Measurements from ENCODE around the gene TRABD2A. TPM values are rescaled to one million over a fixed set of nuclear protein-coding genes. Genes with fewer than 3 reads are reported as not detected.

The TRABD2A gene
- total RNA-seq, 1 experiment from 2014 or later: 0.68 TPM

DNA sequence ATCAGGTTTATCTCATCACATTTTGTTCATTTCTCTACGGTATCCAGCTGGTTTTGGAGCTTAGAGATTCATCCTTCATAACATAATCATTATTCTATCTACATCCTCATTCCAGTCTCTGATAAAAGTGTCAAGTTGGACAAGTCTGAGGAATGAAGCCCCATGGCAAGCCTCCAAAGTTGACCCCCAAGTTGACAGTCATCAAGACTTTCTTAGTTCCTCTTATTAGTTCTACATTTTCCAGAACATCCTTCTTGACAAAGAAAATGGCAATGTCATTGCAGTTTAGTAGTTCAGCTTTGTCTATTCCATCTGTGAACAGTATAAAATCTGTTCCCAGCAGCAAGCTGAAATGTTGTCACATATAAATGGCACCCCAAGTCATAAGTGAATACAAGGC is 20.1 kb upstream of the TRABD2A start:
- Mint-ChIP-seq H3K27me3 (ENCODE audit: unreplicated experiment) (no peaks in the 10 kb centered on the region), H3K27ac (ENCODE audit: unreplicated experiment) (no peak overlapping the region), H3K36me3 (ENCODE audit: insufficient read depth, unreplicated experiment) (peaks cover 16% of the 10 kb centered on the region), H3K4me1 (ENCODE audit: low read depth, unreplicated experiment) (peaks cover 19% of the 10 kb centered on the region), H3K4me3 (ENCODE audit: low read depth, unreplicated experiment) (no peak overlapping the region), H3K9me3 (ENCODE audit: low read depth, unreplicated experiment) (no peaks in the 10 kb centered on the region)
- CTCF ChIA-PET: no interaction called here
- TF ChIP-seq, protein P1, sequence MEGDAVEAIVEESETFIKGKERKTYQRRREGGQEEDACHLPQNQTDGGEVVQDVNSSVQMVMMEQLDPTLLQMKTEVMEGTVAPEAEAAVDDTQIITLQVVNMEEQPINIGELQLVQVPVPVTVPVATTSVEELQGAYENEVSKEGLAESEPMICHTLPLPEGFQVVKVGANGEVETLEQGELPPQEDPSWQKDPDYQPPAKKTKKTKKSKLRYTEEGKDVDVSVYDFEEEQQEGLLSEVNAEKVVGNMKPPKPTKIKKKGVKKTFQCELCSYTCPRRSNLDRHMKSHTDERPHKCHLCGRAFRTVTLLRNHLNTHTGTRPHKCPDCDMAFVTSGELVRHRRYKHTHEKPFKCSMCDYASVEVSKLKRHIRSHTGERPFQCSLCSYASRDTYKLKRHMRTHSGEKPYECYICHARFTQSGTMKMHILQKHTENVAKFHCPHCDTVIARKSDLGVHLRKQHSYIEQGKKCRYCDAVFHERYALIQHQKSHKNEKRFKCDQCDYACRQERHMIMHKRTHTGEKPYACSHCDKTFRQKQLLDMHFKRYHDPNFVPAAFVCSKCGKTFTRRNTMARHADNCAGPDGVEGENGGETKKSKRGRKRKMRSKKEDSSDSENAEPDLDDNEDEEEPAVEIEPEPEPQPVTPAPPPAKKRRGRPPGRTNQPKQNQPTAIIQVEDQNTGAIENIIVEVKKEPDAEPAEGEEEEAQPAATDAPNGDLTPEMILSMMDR (IDR thresholded peaks at IDR 0.05; ENCODE audit: unreplicated experiment): no peak
- no TSS peak for BruUV-seq (replicated peaks)
- no peak for DNase-seq
- intact Hi-C loops (cut with micrococcal nuclease; ENCODE audit: unreplicated experiment): no loop called here

DNA sequence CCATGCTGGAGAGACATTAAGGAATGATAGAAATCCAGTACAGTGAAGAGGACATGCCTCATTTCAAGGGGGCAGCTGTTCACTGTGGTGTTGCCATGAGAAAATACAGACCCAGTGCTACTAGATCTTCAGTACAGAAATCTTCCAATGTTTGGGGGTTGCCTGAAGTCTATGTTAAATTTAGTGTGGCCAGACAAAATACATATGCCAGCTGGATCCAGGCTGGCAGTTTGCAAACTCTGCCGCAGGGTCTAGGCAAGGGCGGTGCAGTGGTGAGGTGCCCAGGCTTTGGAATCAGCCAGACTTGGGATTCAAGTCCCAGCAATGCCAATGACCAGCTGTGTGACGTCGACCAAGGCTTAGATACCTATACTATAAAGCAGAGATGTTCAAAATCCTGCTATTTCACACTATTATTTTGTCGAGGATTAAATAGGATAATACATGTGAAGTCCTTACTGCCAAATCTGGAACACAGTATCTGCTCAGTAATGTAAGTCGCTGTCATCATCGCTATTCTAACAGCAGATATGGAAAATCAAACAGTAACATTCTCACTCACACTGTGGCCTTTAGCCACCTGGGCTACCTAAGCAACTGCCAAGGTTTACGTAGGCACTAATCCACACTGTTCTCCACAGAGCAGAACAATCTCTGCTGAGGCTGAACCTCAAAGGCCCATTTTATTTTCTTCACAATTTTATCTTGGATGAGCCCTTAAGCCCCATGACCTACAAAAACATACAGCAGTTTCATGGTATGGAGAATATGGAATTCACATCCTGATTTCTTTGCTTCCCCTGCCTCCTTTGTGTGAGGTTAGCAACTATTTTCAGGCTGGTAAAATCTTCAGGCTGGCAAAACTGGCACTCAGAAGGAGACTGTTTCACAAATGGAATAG is 18.7 kb upstream of the TRABD2A start:
- H3K4me1 Mint-ChIP-seq (ENCODE audit: low read depth, unreplicated experiment): peaks cover 19% of the 10 kb centered on the region
- TF ChIP-seq, protein P1 (IDR thresholded peaks at IDR 0.05; ENCODE audit: unreplicated experiment): no peak
- BruUV-seq (replicated peaks): no TSS peak
- H3K27me3 Mint-ChIP-seq (ENCODE audit: unreplicated experiment): no peaks in the 10 kb centered on the region
- no peak overlapping the region for H3K4me3 Mint-ChIP-seq (ENCODE audit: low read depth, unreplicated experiment)
- intact Hi-C loops (cut with micrococcal nuclease; ENCODE audit: unreplicated experiment): no loop called here
- no peak for DNase-seq
- H3K9me3 Mint-ChIP-seq (ENCODE audit: low read depth, unreplicated experiment): no peaks in the 10 kb centered on the region
- peaks cover 2% of the 10 kb centered on the region for H3K36me3 Mint-ChIP-seq (ENCODE audit: insufficient read depth, unreplicated experiment)
- CTCF ChIA-PET: no interaction called here
- H3K27ac Mint-ChIP-seq (ENCODE audit: unreplicated experiment): no peak overlapping the region

DNA sequence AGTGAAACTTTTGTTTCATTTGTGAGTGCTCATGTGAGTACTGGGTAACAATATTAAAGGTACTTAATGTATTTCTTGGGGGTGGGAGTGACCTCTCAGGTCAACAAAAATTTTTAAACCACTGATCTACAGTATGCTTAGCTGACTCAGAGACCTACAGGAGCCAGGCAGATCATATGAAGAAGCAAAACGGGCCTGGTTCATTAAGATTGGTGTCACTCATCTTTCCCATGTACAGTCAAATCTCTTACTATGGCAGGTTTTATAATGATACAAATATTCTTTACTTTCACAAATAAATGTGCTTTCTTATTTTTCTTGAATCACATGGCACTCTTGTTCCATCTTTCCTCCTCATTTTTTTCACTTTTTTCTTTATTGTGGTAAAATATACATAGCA is 16.9 kb upstream of the TRABD2A start:
- H3K4me1 Mint-ChIP-seq (ENCODE audit: low read depth, unreplicated experiment): peaks cover 19% of the 10 kb centered on the region

DNA sequence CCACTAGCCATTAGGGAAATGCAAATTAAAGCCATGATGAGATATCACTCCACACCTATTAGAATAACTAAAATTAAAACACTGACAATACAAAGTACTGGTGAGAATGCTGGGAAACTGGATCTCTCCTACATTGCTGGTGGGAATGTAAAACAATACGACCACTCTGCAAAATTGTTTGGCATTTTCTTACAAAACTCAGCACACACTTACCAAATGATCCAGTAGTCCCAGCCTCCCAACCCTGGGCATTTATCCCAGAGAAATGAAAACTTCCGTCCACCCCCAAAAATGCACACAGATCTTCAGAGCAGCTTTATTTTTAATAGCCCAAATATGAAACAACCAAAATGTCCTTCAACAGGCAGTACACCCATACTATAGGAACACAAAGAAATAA is 15.7 kb upstream of the TRABD2A start:
- H3K27me3 Mint-ChIP-seq (ENCODE audit: unreplicated experiment): no peaks in the 10 kb centered on the region
- no peak overlapping the region for H3K27ac Mint-ChIP-seq (ENCODE audit: unreplicated experiment)
- no peak for DNase-seq
- H3K9me3 Mint-ChIP-seq (ENCODE audit: low read depth, unreplicated experiment): no peaks in the 10 kb centered on the region
- CTCF ChIA-PET: no interaction called here
- no TSS peak for BruUV-seq (replicated peaks)
- H3K4me3 Mint-ChIP-seq (ENCODE audit: low read depth, unreplicated experiment): no peak overlapping the region
- TF ChIP-seq, protein P1 (IDR thresholded peaks at IDR 0.05; ENCODE audit: unreplicated experiment): no peak
- H3K4me1 Mint-ChIP-seq (ENCODE audit: low read depth, unreplicated experiment): peaks cover 19% of the 10 kb centered on the region
- H3K36me3 Mint-ChIP-seq (ENCODE audit: insufficient read depth, unreplicated experiment): no peaks in the 10 kb centered on the region
- intact Hi-C loops (cut with micrococcal nuclease; ENCODE audit: unreplicated experiment): no loop called here

More for the DNA sequence above, 16.9 kb upstream of the TRABD2A start:
- Mint-ChIP-seq H3K27ac (ENCODE audit: unreplicated experiment) (no peak overlapping the region), H3K4me3 (ENCODE audit: low read depth, unreplicated experiment) (no peak overlapping the region), H3K36me3 (ENCODE audit: insufficient read depth, unreplicated experiment) (no peaks in the 10 kb centered on the region), H3K9me3 (ENCODE audit: low read depth, unreplicated experiment) (no peaks in the 10 kb centered on the region), H3K27me3 (ENCODE audit: unreplicated experiment) (no peaks in the 10 kb centered on the region)
- no TSS peak for BruUV-seq (replicated peaks)
- CTCF ChIA-PET: no interaction called here
- TF ChIP-seq, protein P1 (IDR thresholded peaks at IDR 0.05; ENCODE audit: unreplicated experiment): no peak
- DNase-seq: no peak
- intact Hi-C loops (cut with micrococcal nuclease; ENCODE audit: unreplicated experiment): no loop called here
